Mucosa of descending colon (tissue), 3 donors: ENCODE measurements around the gene LAMC1. TPM values are rescaled to one million over a fixed set of nuclear protein-coding genes. Genes with fewer than 3 reads are reported as not detected.

Experiments
- ATAC-seq: fragments of 200-7000 bp; cut with Tn5 transposase; one replicate; pipeline ENCODE4 v1.9.1; 2020; ENCODE audit warnings: mild to moderate bottlenecking, moderate library complexity
- DNase-seq, 3 donors: peaks; one replicate each; pipeline ENCODE4 v3.0.0-alpha.2; 2020
- H3K36me3 ChIP-seq: fragments of 200-600 bp; one replicate; pipeline ENCODE4 v1.8.0; 2021; ENCODE audit warnings: low read depth, mild to moderate bottlenecking
- H3K4me1 ChIP-seq: fragments of 200-600 bp; one replicate; pipeline ENCODE4 v1.8.0; 2021; ENCODE audit warnings: low read depth, mild to moderate bottlenecking
- H3K4me3 ChIP-seq: fragments of 200-600 bp; one replicate; pipeline ENCODE4 v1.8.0; 2021; ENCODE audit warnings: mild to moderate bottlenecking
- H3K9me3 ChIP-seq: fragments of 200-600 bp; one replicate; pipeline ENCODE4 v1.8.0; 2021; ENCODE audit warnings: mild to moderate bottlenecking
- intact Hi-C, 2 donors: fragments of 100-400 bp; cut with DNase I in 1 of 2; cut with micrococcal nuclease in 1 of 2; formaldehyde crosslinking; loops; one replicate each; pipeline versions ENCODE4 v1.11.0 to v1.11.1; 2022; cut with DNase I, micrococcal nuclease
- total RNA-seq, 3 donors: library from RNA; stranded (reverse); fragmentation: NEBNext Ultra II Directional in 2 of 3; extraction: Animal tissue kit (Norgen Biotek cat#: 25700) in 2 of 3; gene quantifications; one replicate each; pipeline versions ENCODE4 v1.2.1 to v1.2.4, GENCODE V29; 2021 to 2023
- TF ChIP-seq, protein P1 (sequence below): fragments of 200-600 bp; IDR thresholded peaks from one replicate; pipeline ENCODE4 v1.8.0; 2022; ENCODE audit warnings: antibody characterized with exemption, mild to moderate bottlenecking
- donor health status: DM: no; HTN: no; CAD: no; lungs with moderate emphysema.
- donor health status: DM: no; HTN: no; CAD: no.
- donor health status: DM: no; HTN: yes; CAD: no.

Gene LAMC1
- total RNA-seq, 3 donors from 2014 or later = 22.5 to 137 (median 46.7) TPM

DNA sequence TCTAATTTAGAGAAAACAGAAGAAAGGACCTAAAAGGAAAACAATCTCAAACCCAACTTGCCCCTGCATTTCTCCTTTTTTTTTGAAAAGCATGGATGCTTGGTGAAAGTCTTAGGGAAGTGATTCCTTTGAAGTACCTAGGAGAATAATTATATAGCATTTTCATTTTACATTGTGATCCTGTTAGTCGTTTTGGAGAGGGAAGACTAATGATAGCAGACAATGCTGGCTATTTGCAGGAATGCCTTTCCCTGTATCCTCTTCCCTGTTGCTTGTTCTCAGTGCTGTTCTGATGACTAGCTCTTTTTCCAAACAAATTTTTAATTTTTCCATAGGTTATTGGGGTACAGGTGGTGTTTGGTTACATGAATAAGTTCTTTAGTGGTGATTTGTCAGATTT, 53.9 kb downstream of the LAMC1 start:
- Histone ChIP-seq H3K4me1 (peaks cover 5% of the 10 kb centered on the region), H3K36me3 (no peaks in the 10 kb centered on the region), H3K9me3 (no peaks in the 10 kb centered on the region), H3K4me3 (no peak overlapping the region)
- intact Hi-C loops = no loop called here
- ATAC-seq (no peak), DNase-seq (no peak)
- TF ChIP-seq, protein P1, sequence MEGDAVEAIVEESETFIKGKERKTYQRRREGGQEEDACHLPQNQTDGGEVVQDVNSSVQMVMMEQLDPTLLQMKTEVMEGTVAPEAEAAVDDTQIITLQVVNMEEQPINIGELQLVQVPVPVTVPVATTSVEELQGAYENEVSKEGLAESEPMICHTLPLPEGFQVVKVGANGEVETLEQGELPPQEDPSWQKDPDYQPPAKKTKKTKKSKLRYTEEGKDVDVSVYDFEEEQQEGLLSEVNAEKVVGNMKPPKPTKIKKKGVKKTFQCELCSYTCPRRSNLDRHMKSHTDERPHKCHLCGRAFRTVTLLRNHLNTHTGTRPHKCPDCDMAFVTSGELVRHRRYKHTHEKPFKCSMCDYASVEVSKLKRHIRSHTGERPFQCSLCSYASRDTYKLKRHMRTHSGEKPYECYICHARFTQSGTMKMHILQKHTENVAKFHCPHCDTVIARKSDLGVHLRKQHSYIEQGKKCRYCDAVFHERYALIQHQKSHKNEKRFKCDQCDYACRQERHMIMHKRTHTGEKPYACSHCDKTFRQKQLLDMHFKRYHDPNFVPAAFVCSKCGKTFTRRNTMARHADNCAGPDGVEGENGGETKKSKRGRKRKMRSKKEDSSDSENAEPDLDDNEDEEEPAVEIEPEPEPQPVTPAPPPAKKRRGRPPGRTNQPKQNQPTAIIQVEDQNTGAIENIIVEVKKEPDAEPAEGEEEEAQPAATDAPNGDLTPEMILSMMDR = no peak

DNA sequence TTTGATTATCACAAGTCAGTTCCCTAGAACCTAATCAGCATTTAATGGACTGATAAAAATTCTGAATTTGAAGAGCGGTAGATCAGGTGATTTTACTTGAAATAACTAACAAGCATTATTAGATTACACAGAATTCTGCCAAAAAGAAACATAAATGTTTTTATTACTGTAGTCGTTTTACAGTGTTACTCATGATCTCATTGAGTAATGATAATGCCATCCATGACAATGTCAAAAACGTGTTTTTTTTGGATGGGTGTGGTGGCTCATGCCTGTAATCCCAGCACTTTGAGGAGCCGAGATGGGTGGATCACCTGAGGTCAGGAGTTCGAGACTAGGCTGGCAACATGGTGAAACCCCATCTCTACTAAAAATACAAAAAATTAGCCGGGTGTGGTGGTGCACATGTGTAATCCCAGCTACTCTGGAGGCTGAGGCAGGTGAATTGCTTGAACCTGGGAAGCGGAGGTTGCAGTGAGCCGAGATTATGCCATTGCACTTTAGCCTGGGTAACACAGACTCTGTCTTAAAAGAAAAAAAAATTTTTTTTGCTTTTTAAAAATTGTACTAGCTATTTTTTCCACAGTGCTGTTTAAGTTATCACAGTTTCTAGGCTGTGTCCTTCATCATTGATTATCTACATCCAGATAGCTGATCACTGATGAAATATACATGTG, 56.6 kb downstream of the LAMC1 start:
- no peak overlapping the region for H3K4me3 ChIP-seq
- no peaks in the 10 kb centered on the region for H3K9me3 ChIP-seq
- H3K36me3 ChIP-seq = no peaks in the 10 kb centered on the region
- DNase-seq (no peak), ATAC-seq (no peak)
- intact Hi-C loops = no loop called here
- peaks cover 3% of the 10 kb centered on the region for H3K4me1 ChIP-seq
- TF ChIP-seq, protein P1 = no peak

DNA sequence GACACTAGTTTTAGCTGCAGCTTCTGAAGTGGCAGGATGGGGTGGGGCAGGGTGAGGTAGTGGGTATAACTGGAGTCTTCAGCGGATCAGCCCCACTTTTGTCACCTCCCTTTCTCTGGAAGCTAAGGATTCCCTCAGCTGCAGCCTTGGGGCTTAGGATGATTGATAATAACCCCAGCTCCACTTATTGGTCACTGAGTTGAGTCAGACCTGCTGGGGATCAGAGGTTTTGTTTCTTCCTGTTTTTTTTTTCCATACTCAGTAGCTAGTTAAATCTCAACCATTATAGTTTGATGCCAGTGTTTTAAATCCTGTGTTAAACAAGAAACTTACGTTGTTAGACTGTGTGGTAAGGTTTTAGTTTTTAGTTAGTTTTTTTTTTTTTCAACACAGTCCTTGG, 57.2 kb downstream of the LAMC1 start:
- DNase-seq (no peak), ATAC-seq (peak; percentile 18)
- Histone ChIP-seq H3K4me3 (no peak overlapping the region), H3K9me3 (no peaks in the 10 kb centered on the region), H3K4me1 (peaks cover 3% of the 10 kb centered on the region), H3K36me3 (no peaks in the 10 kb centered on the region)
- intact Hi-C loops = no loop called here
- TF ChIP-seq, protein P1 = no peak

DNA sequence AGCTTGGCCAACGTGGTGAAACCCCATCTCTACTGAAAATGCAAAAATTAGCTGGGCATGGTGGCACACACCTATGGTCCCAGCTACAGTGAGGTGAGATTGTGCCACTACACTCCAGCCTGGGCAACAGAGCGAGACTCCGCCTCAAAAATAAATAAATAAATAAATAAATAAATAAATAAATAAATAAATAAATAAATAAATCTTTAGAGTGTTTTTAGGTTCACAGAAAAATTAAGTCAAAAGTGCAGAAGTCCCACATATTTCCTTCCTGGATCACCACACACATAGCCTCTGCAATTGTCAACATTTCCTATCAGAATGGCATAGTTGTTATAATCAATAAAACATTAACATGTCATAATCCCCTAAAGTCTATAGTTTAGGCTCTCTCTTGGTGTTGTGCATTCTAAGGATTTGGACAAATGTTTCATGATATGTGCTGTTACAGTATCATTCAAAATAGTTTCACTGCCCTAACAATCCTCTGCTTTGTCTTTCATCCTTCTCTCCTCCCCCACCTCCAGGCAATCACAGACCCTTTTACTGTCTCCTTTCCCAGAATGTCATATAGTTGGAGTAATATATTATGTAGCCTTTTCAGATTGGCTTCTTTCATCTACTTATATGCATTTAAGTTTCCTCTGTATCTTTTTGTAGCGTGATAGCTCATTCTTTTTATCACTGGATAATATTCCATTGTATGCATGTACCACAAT, 58.3 kb downstream of the LAMC1 start:
- Histone ChIP-seq H3K4me1 (peaks cover 3% of the 10 kb centered on the region), H3K36me3 (no peaks in the 10 kb centered on the region), H3K9me3 (no peaks in the 10 kb centered on the region), H3K4me3 (no peak overlapping the region)
- ATAC-seq (no peak), DNase-seq (no peak)
- TF ChIP-seq, protein P1 = no peak
- intact Hi-C loops = no loop called here

DNA sequence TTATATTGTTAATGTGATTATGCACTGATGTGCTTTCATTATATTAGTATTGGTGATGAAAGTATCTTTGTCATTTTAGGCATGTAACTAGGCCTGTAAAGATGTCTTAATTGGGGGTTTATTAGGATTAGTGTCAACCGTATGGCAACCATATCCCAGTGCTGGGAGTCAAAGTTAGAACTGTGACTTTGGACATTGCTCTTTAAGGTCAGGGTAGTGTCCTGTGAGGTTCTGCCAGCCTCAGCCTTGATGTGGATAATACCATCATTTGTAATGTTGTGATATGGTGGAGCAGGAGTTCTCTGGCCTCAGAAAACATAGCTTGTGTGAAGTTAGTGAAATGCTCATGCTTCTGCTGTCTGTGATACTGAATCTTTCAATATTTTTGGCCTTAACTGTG, 59.4 kb downstream of the LAMC1 start:
- Histone ChIP-seq H3K4me1 (peaks cover 3% of the 10 kb centered on the region), H3K4me3 (no peak overlapping the region)
- no peak for ATAC-seq

More for the DNA sequence above, 59.4 kb downstream of the LAMC1 start:
- intact Hi-C loops = no loop called here
- TF ChIP-seq, protein P1 = no peak
- Histone ChIP-seq H3K9me3 (no peaks in the 10 kb centered on the region), H3K36me3 (no peaks in the 10 kb centered on the region)
- no peak for DNase-seq
